D721Med (cell line): ENCODE data around the gene LAMA5.

Experiments
- DNase-seq: peaks from one replicate; pipeline ENCODE4 v3.0.0; 2011; ENCODE audit warnings: low spot score; ENCODE audit not compliant: insufficient read length
- FAIRE-seq: peaks from 2 replicates; lab custom pipeline; 2011; peaks lifted over from hg19 to GRCh38; lab: Jason Lieb, UNC
- TF ChIP-seq, protein P1 (sequence below): IDR thresholded peaks from 2 replicates; pipeline ENCODE4 v1.5.1; 2012; ENCODE audit warnings: mild to moderate bottlenecking, control low read depth; ENCODE audit not compliant: insufficient read depth; ENCODE audit errors: missing control alignments

LAMA5 gene

DNA sequence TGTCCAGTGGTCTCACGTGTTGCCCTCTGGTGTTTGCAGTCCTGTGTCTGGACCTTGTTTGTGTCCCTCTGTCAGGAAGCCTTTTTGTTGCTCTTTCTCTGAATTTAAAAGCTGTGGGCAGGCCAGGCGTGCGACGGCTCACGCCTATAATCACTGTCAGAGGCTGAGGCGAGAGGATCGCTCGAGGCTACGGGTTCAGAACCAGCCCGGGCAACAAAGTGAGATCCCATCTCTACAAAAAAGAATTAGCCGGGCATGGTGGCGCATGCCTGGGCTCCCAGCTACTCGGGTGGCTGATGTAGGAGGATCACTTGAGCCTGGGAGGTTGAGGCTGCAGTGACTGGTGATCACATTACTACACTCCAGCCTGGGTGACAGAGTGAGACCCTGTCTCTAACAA is 100.3 kb downstream of the LAMA5 start:
- DNase-seq (no peak), FAIRE-seq (no peak)
- TF ChIP-seq, protein P1, sequence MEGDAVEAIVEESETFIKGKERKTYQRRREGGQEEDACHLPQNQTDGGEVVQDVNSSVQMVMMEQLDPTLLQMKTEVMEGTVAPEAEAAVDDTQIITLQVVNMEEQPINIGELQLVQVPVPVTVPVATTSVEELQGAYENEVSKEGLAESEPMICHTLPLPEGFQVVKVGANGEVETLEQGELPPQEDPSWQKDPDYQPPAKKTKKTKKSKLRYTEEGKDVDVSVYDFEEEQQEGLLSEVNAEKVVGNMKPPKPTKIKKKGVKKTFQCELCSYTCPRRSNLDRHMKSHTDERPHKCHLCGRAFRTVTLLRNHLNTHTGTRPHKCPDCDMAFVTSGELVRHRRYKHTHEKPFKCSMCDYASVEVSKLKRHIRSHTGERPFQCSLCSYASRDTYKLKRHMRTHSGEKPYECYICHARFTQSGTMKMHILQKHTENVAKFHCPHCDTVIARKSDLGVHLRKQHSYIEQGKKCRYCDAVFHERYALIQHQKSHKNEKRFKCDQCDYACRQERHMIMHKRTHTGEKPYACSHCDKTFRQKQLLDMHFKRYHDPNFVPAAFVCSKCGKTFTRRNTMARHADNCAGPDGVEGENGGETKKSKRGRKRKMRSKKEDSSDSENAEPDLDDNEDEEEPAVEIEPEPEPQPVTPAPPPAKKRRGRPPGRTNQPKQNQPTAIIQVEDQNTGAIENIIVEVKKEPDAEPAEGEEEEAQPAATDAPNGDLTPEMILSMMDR: no peak

DNA sequence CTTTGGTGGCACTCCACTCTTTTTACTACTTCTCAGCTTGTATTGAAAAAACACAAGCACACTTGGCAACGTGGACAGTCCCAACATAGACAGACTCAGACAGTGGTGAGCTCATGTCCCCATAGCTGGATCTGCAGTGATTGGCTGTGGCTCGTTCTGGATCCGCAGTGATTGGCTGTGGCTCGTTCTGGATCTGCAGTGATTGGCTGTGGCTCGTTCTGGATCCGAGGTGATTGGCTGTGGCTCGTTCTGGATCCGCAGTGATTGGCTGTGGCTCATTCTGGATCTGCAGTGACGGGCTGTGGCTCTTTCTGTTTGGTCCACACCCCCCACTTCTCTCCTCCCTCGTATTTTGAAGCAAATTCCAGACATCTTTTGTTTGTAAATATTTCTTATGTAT is 100.8 kb downstream of the LAMA5 start:
- DNase-seq (no peak), FAIRE-seq (no peak)
- TF ChIP-seq, protein P1: no peak

DNA sequence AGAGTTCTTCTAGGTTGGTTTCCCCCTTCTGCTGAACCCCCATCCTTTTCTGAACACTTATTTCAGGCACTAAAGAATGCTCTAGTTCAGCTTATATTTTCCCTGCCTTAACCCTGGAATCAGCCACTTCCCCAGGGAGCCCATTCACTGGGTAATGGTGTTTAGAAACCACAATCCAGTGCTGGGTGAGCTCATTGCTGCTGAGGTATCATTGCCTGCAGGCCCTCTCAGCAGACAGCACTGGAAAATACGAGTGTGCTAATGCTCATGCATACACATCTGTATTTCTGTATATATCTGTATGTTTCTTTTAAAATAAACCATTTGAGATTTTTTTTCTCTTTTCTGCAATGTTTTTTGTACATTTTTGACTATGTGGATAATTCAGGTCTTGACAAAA is 101.7 kb downstream of the LAMA5 start:
- FAIRE-seq (no peak), DNase-seq (no peak)
- TF ChIP-seq, protein P1: no peak

DNA sequence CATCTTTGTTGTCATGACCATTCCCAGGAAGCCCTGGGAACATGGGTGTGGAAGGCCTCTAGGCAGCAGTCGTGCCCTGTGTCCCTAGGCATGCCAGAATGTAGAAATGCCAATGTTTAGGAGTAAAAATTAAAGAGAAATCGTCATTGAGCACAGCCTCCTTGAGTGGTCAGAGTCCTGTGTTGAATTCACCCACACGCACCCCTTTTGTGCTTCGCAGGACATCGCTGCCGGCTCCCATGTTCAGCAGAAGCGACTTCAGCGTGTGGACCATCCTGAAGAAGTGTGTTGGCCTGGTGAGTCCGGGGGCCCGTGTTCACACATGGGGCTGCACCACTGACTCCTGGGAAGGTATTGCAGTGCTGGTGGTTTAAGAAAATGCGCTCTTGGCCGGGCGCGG is 103.7 kb downstream of the LAMA5 start:
- DNase-seq: no peak
- no peak for FAIRE-seq
- TF ChIP-seq, protein P1: no peak

DNA sequence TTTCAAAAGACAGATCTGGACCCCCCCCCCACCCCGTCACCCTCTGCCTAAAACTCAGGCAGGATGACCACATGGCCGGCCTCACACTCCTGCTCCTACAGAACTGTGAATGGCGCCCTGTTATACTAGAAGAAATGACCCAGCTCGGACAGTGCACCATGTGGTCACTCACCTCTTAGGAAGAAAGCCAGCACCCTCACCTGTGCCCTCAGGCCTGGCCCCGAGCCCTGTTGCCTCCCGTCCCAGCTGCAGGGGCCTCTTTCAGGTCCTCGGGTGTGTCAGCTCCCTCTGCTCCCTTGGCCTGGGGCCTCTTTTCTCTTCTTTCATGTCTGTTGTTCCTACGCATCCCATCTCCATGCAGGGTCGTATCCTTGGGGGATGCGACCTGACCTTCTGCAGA is 105.0 kb downstream of the LAMA5 start:
- no peak for DNase-seq
- FAIRE-seq: no peak
- TF ChIP-seq, protein P1: no peak

DNA sequence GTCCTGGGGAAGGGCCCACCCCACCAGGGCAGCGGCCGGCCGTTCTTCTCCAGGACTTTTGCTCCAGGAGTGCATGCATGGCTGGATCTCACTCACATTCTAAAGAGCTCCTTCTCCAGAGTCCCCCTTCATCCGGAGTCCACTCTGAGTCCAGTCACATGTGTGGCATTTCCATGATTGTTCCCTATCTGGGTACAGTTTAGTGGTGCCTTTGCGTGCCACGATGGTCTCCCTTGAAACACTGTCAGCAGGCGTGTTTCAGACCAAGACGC is 107.9 kb downstream of the LAMA5 start:
- TF ChIP-seq, protein P1: no peak
- FAIRE-seq: no peak

More for the DNA sequence above, 107.9 kb downstream of the LAMA5 start:
- DNase-seq: no peak
